ENCODE measurements around the gene CTDP1. TPM values are rescaled to one million over a fixed set of nuclear protein-coding genes. Genes with fewer than 3 reads are reported as not detected.

The CTDP1 gene
- total RNA-seq, 4 donors from 2014 or later = 16.7 to 25.3 (median 21.6) TPM

- no peak overlapping the region for H3K27ac ChIP-seq
- TF ChIP-seq EP300 (IDR thresholded peaks at IDR 0.05) (no peak), POLR2A (IDR thresholded peaks at IDR 0.05) (no peak), CTCF (IDR thresholded peaks at IDR 0.05) (no peak), POLR2AphosphoS5 (IDR thresholded peaks at IDR 0.05) (no peak)
- ATAC-seq = no peak
- WGBS, 2 donors (ENCODE audit: low coverage in 1 of 2) = 87 to 92% methylated on average over 9 to 17 of the region's 26 CpGs
- no peak overlapping the region for H3K4me3 ChIP-seq
- H3K36me3 ChIP-seq = peaks cover 0 to 89% of the 10 kb centered on the region in 2 donors
- H3K9me3 ChIP-seq = no peaks in the 10 kb centered on the region
- no peaks in the 10 kb centered on the region for H3K27me3 ChIP-seq
- no peaks in the 10 kb centered on the region for H3K4me1 ChIP-seq
Measured at GRCh38 chr18:79740521-79741361, 61.1 kb downstream of the CTDP1 start.

GRCh38 chr18:79741362-79741700 lies 61.7 kb downstream of the CTDP1 start:
- Histone ChIP-seq H3K4me1 (no peaks in the 10 kb centered on the region), H3K9me3 (no peaks in the 10 kb centered on the region), H3K4me3 (no peak overlapping the region), H3K36me3 (peaks cover 0 to 84% of the 10 kb centered on the region in 2 donors), H3K27ac (no peak overlapping the region), H3K27me3 (no peaks in the 10 kb centered on the region)
- WGBS, 2 donors (ENCODE audit: low coverage in 1 of 2) = 67 to 85% methylated on average over 3 to 6 of the region's 8 CpGs
- TF ChIP-seq CTCF (IDR thresholded peaks at IDR 0.05) = no peak
- no peak for TF ChIP-seq EP300 (IDR thresholded peaks at IDR 0.05)
- no peak for TF ChIP-seq POLR2A (IDR thresholded peaks at IDR 0.05)
- no peak for ATAC-seq

- Histone ChIP-seq H3K9me3 (no peaks in the 10 kb centered on the region), H3K4me1 (no peaks in the 10 kb centered on the region), H3K27me3 (no peaks in the 10 kb centered on the region), H3K4me3 (no peak overlapping the region), H3K36me3 (peaks cover 0 to 84% of the 10 kb centered on the region in 2 donors), H3K27ac (no peak overlapping the region)
- ATAC-seq = no peak
- WGBS, 2 donors (ENCODE audit: low coverage in 1 of 2) = 95 to 100% methylated on average over 2 to 4 of the region's 4 CpGs
- TF ChIP-seq POLR2AphosphoS5 (IDR thresholded peaks at IDR 0.05) = no peak
- TF ChIP-seq POLR2A (IDR thresholded peaks at IDR 0.05) = no peak
Measured at GRCh38 chr18:79742076-79742475, 62.5 kb downstream of the CTDP1 start.

GRCh38 chr18:79744625-79745024 lies 65.0 kb downstream of the CTDP1 start:
- H3K27me3 ChIP-seq = no peaks in the 10 kb centered on the region
- no peaks in the 10 kb centered on the region for H3K9me3 ChIP-seq
- H3K4me1 ChIP-seq = no peaks in the 10 kb centered on the region
- WGBS, 2 donors (ENCODE audit: low coverage in 1 of 2) = 88 to 90% methylated on average over 10 of the region's 14 CpGs
- peaks cover 0 to 79% of the 10 kb centered on the region in 2 donors for H3K36me3 ChIP-seq
- H3K4me3 ChIP-seq = no peak overlapping the region
- no peak for ATAC-seq
- no peak for TF ChIP-seq POLR2AphosphoS5 (IDR thresholded peaks at IDR 0.05)
- no peak for TF ChIP-seq EP300 (IDR thresholded peaks at IDR 0.05)
- TF ChIP-seq CTCF (IDR thresholded peaks at IDR 0.05) = no peak
- no peak for TF ChIP-seq POLR2A (IDR thresholded peaks at IDR 0.05)
- no peak overlapping the region for H3K27ac ChIP-seq

DNA sequence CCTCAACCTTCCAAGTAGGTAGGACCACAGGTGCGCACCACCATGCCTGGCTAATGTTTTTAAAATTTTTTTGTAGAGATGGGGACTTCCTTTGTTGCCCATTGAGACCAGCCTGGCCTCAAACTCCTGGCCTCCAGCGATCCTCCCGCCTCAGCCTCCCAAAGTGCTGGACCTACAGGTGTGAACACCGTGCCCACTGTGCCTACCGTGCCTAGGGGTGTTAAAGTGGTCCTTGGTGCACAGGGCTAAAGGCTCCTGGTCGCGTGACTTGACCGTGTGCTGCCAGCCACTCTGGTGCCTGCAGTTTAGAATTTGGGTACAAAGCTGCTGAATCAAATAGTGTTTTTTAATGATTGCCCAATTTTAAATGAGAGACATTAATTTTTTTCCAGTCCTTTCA lies 67.1 kb downstream of the CTDP1 start:
- Histone ChIP-seq H3K9me3 (no peaks in the 10 kb centered on the region), H3K36me3 (peaks cover 0 to 62% of the 10 kb centered on the region in 2 donors)

More for the DNA sequence above, 67.1 kb downstream of the CTDP1 start:
- no peak for ATAC-seq
- no peak overlapping the region for H3K27ac ChIP-seq
- no peaks in the 10 kb centered on the region for H3K27me3 ChIP-seq
- H3K4me3 ChIP-seq = no peak overlapping the region
- no peak for TF ChIP-seq POLR2A (IDR thresholded peaks at IDR 0.05)
- no peak for TF ChIP-seq POLR2AphosphoS5 (IDR thresholded peaks at IDR 0.05)
- no peak for TF ChIP-seq EP300 (IDR thresholded peaks at IDR 0.05)
- no peak for TF ChIP-seq CTCF (IDR thresholded peaks at IDR 0.05)
- no peaks in the 10 kb centered on the region for H3K4me1 ChIP-seq
- WGBS, 2 donors (ENCODE audit: low coverage in 1 of 2) = 80 to 95% methylated on average over 1 to 4 of the region's 8 CpGs

All from gastroesophageal sphincter (tissue), 4 donors.